ENCODE results near the gene BRK1.
"Not testable (repeated sequence)": the region's sequence is repeated elsewhere in the genome, so short reads cannot be mapped to it uniquely, and the experiment has no call there.

Gene BRK1

DNA sequence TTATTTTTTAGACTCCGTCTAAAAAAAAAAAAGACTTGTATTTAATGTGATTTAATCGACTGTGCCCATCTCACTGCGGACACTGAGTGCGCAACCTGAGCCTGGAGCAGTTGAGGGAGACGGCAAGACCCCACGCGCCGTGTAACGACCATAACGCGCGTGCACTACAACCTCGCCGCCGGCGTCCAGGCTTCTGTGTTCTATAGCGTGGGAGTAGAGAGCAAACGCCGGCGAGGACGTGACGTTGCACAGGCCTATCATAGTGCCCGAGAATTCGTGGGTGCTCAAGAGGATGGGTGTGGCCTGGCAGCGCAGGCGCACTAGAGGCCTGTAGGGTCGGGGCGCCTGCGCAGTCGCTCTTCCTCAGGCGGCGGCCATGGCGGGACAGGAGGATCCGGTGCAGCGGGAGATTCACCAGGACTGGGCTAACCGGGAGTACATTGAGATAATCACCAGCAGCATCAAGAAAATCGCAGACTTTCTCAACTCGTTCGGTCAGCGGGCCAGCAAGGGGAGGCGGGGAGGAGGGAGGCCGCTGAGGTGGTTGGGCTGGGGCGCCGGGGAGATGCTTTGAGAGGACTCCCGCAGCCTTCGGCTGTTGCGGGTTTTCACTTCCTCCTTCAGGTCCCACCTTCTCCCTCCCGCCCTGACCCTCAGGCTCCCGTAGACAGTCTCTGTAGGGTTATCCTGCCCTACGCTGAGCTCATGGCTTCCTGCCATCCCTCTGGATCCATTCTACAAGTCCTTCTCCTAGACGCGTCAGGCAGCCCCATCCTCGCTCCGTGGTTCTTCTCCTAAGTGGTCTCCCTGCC lies at the start of gene BRK1:
TSS of gene BRK1 (plus strand) at position 350 of the 812 bp plus-strand sequence. CDS start at position 377, 27 bp downstream.
- in situ Hi-C loops (cut with HindIII; ENCODE audit: low pct_unique_long_range_greater_than_20kb, low sequenced_read_pairs): no loop called here
- DNase-seq (ENCODE audit: low read depth in 1 of 2, low spot score in 1 of 2): peak; percentile 95 to 98
- TF ChIP-seq JUND (IDR thresholded peaks at IDR 0.05; ENCODE audit: low read depth): no peak

DNA sequence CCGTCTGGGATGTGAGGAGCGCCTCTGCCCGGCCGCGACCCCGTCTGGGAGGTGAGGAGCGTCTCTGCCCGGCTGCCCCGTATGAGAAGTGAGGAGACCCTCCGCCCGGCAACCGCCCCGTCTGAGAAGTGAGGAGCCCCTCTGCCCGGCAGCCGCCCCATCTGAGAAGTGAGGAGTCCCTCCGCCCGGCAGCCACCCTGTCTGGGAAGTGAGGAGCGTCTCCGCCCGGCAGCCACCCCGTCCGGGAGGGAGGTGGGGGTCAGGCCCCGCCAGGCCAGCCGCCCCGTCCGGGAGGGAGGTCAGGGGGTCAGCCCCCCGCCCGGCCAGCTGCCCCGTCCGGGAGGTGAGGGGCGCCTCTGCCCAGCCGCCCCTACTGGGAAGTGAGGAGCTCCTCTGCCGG lies 45.4 kb upstream of the BRK1 start:
- in situ Hi-C loops (cut with HindIII; ENCODE audit: low pct_unique_long_range_greater_than_20kb, low sequenced_read_pairs): not testable (repeated sequence)

DNA sequence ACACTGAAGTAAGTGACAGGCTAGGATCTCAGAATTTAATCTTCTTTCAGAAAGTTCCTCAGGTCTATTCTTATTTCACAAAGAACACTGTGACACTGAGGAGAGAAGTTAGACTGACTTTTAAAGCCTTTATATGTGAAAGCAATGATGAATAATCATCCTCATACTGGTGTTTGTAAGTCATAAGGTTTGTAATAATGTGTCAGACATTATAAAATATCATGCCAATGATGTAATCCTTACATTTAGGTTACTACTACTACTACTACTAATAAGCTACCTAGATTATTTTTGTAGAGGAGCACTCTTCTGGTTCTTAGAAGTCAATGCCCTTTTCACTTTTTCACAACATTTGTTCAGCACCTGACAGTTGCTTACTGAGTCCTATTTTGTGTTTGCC lies 40.8 kb upstream of the BRK1 start:
- DNase-seq (ENCODE audit: low read depth in 1 of 2, low spot score in 1 of 2): no peak
- no peak for TF ChIP-seq JUND (IDR thresholded peaks at IDR 0.05; ENCODE audit: low read depth)
- in situ Hi-C loops (cut with HindIII; ENCODE audit: low pct_unique_long_range_greater_than_20kb, low sequenced_read_pairs): no loop called here

More for the DNA sequence above, 45.4 kb upstream of the BRK1 start:
- DNase-seq (ENCODE audit: low read depth in 1 of 2, low spot score in 1 of 2): not testable (repeated sequence)

DNA sequence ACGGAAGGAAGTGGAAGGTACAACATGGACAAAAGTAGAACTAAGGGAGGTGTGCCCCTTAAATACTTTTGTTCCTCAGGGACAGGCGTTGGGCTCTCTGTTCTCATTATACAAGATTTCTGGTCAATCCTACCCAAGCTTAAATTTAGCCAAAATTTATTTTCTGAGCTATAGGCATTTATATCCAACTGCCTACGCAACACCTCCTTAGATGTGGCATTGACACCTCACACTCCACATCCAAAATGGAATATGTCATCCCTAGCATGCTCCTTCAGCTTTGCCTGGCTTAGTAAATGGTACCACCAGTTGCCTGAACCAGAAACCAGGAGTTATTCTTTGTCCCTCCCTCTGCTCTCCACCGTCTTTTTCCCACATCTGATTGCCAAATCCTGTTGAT lies 33.6 kb upstream of the BRK1 start:
- no peak for DNase-seq (ENCODE audit: low read depth in 1 of 2, low spot score in 1 of 2)
- in situ Hi-C loops (cut with HindIII; ENCODE audit: low pct_unique_long_range_greater_than_20kb, low sequenced_read_pairs): no loop called here
- no peak for TF ChIP-seq JUND (IDR thresholded peaks at IDR 0.05; ENCODE audit: low read depth)

DNA sequence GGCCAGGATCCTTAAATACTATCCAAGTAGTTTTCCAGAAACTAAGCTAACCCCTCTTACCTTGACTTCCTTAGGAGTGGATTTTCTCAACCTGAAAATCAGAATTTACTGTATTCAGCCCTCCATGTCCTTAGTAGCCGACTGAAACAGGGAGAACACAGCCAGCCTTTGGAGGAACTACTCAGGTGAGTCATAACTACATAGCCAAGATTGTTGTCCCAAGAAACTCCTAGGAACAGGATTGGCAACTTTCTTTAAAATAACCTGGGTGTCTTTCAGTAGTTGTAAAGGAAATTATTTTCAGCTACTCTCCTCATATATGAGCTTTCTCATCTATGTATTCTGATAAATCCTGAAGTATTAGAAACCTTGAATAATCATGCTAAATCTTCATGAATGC lies 29.7 kb upstream of the BRK1 start:
- TF ChIP-seq JUND (IDR thresholded peaks at IDR 0.05; ENCODE audit: low read depth): no peak; the same call in 1 of the 2 replicates
- in situ Hi-C loops (cut with HindIII; ENCODE audit: low pct_unique_long_range_greater_than_20kb, low sequenced_read_pairs): no loop called here
- peak; percentile 62 to 68 for DNase-seq (ENCODE audit: low read depth in 1 of 2, low spot score in 1 of 2)

DNA sequence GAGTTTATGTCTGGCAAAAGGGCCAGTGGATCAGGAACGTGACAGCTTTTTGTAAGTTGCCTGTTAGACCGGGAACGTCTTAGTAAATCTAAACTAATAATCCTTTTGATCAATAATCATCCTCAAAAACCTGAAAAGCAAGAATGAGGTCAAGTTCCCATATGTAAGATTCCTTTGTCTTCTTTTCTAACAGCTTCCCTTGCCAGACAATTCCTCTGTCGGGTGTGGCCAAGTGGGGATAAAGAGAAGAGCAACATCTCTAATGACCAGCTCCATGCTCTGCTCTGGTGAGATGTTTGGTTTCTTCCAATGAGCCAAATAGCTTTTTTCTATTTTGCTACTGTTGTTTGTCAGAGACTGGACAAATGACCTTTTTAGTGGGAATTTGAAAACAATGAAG lies 27.2 kb upstream of the BRK1 start:
- DNase-seq (ENCODE audit: low read depth in 1 of 2, low spot score in 1 of 2): no peak
- in situ Hi-C loops (cut with HindIII; ENCODE audit: low pct_unique_long_range_greater_than_20kb, low sequenced_read_pairs): no loop called here
- no peak for TF ChIP-seq JUND (IDR thresholded peaks at IDR 0.05; ENCODE audit: low read depth)

DNA sequence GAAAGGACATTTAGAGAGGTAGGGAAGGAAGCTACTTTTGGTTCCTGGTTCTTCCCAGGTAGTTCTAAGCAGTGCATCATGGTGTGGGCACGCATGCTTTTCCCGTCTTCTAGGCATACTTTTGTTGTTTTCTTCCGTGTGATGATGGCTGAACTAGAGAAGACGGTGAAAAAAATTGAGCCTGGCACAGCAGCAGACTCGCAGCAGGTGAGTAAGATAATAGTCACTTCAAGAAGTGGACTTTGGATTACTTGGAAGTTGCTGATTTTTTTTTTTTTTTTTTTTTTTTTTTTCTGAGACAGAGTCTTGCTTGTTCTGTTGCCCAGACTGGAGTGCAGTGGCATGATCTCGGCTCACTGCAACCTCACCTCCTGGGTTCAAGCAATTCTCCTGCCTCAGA lies 25.3 kb upstream of the BRK1 start:
- no peak for DNase-seq (ENCODE audit: low read depth in 1 of 2, low spot score in 1 of 2)
- in situ Hi-C loops (cut with HindIII; ENCODE audit: low pct_unique_long_range_greater_than_20kb, low sequenced_read_pairs): no loop called here
- no peak for TF ChIP-seq JUND (IDR thresholded peaks at IDR 0.05; ENCODE audit: low read depth)

DNA sequence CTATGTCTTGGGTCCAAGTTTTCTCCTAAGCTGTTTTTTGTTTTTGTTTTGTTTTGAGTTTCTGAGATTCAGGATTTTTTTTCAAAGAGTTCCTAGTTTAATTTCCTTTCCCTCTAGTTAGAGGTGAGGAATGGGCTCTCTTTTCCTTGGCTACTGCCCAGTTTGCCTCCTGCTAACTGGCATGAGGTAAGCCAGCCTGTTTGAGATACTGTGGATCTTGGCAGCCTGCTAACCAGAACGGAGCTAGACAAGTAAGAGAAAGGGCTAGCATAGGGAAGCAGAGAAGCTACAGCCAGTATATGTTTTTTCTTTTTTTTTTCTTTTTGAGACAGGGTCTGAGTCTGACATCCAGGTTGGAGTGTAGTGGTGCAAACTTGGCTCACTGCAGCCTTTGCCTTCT lies 24.7 kb upstream of the BRK1 start:
- DNase-seq (ENCODE audit: low read depth in 1 of 2, low spot score in 1 of 2); in situ Hi-C loops (cut with HindIII; ENCODE audit: low pct_unique_long_range_greater_than_20kb, low sequenced_read_pairs): not testable (repeated sequence)

DNA sequence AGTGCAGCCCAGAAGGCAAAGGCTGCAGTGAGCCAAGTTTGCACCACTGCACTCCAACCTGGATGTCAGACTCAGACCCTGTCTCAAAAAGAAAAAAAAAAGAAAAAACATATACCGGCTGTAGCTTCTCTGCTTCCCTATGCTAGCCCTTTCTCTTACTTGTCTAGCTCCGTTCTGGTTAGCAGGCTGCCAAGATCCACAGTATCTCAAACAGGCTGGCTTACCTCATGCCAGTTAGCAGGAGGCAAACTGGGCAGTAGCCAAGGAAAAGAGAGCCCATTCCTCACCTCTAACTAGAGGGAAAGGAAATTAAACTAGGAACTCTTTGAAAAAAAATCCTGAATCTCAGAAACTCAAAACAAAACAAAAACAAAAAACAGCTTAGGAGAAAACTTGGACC lies 24.1 kb upstream of the BRK1 start:
- in situ Hi-C loops (cut with HindIII; ENCODE audit: low pct_unique_long_range_greater_than_20kb, low sequenced_read_pairs); DNase-seq (ENCODE audit: low read depth in 1 of 2, low spot score in 1 of 2): not testable (repeated sequence)

DNA sequence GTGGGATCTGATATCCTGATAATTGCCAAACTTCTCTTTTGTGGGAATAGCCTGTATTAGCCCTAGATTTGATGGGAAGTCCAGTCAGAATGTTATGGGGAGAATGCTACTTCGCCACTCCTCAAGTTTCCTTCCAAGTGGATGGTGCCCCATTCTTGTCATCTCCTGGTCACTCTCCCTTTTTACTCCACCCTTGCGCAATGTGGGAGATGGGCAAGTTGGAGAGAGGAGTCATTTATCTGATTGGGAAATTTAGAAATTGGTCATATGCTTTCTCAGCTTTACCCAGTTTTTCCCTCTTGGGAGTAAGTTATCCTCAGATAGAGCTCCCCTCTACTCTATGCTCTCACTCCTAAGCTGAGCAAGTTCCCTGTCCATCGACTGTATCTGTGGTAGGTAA lies 21.8 kb upstream of the BRK1 start:
- TF ChIP-seq JUND (IDR thresholded peaks at IDR 0.05; ENCODE audit: low read depth): no peak
- no peak for DNase-seq (ENCODE audit: low read depth in 1 of 2, low spot score in 1 of 2)
- in situ Hi-C loops (cut with HindIII; ENCODE audit: low pct_unique_long_range_greater_than_20kb, low sequenced_read_pairs): no loop called here

DNA sequence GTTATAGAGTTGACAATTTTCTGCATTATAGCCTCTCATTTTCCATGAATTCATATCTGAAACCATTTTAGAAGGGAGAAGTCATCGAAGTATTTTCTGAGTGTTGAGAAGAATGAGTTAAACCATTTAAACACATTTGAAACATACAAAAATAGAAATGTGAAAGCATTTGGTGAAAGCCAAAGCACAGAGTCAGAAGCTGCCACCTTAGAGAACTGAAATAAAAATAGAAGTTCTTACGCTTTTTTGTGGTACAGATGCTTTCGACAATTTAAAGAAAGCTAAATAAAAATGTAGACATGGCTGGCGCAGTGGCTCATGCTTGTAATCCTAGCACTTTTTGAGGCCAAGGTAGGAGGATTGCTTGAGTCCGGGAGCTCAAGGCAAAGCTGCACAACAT lies 16.4 kb upstream of the BRK1 start:
- in situ Hi-C loops (cut with HindIII; ENCODE audit: low pct_unique_long_range_greater_than_20kb, low sequenced_read_pairs): no loop called here
- no peak for DNase-seq (ENCODE audit: low read depth in 1 of 2, low spot score in 1 of 2)
- no peak for TF ChIP-seq JUND (IDR thresholded peaks at IDR 0.05; ENCODE audit: low read depth)

DNA sequence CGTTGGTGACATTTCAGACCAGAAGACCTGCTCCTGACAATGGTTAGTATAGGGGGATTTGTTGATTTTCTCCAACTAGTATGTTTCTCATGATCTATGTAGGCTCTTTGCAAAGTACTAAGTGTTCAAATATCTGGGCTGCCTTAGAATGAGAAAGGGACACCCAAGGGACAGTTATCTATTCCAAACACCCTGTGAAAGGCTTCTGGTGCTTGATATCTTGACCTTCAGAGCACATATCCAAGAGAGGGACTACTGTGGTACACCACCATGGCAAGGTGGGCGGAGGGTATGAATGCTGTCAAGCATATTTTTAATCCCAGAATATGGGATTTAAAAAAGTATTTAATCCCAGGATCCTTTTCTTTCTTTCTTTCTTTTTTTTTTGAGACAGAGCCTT lies 8.6 kb upstream of the BRK1 start:
- DNase-seq (ENCODE audit: low read depth in 1 of 2, low spot score in 1 of 2): no peak
- no peak for TF ChIP-seq JUND (IDR thresholded peaks at IDR 0.05; ENCODE audit: low read depth)
- in situ Hi-C loops (cut with HindIII; ENCODE audit: low pct_unique_long_range_greater_than_20kb, low sequenced_read_pairs): no loop called here

DNA sequence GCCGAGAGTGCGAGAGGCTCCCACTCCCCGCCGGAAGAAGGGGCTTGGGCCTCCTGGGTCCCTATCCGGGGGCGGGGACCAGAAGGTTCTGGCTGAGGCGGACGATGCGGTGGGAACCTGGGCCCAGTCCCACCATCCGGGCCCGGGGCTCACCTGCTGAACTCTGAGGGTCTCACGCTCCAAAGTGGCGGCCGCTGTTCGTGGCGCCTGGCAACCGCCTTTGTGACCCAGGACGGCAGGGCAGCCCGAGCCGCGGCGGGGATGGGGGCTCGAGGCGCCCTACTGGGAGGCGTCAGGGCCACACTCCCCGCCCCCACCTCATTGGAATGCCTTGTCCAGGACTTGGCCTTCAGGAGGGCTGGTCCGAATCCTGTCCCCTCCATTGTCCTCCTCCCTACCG lies 7.4 kb upstream of the BRK1 start, which contains the start of gene FANCD2OS:
TSS of gene FANCD2OS (minus strand) at position 165 of the 400 bp plus-strand sequence. CDS start 3,481 bp downstream, outside the sequence.
- no peak for TF ChIP-seq JUND (IDR thresholded peaks at IDR 0.05; ENCODE audit: low read depth)
- DNase-seq (ENCODE audit: low read depth in 1 of 2, low spot score in 1 of 2): no peak
- in situ Hi-C loops (cut with HindIII; ENCODE audit: low pct_unique_long_range_greater_than_20kb, low sequenced_read_pairs): no loop called here

DNA sequence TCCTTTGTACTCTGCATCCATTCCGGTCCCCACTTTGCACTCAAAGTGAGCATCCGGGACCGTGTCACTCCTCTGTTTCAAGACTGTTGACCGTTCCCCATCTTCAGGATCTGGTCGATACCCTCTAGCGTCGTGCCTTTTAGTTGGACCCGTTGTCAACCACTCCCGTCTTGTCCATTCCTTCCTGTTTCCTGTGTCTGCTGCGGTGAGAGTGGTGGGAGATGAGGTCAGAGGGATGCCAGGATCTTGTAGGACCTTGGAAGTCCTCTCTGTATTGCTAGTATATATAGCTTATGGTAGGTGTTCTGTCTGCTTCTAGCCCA lies 624 bp downstream of the BRK1 start:
- no peak for TF ChIP-seq JUND (IDR thresholded peaks at IDR 0.05; ENCODE audit: low read depth)
- no peak for DNase-seq (ENCODE audit: low read depth in 1 of 2, low spot score in 1 of 2)
- in situ Hi-C loops (cut with HindIII; ENCODE audit: low pct_unique_long_range_greater_than_20kb, low sequenced_read_pairs): no loop called here

Measured in T47D (cell line).